Astrocyte of the cerebellum (primary cell): ENCODE results near the gene PPM1E.

ENCODE experiments used
- DNase-seq: peaks from one replicate; pipeline ENCODE4 v3.0.0-alpha.2; 2011; ENCODE audit warnings: low read depth
- H3K4me3 ChIP-seq: 2 replicates; pipeline ENCODE4 v1.5.1; 2011; ENCODE audit warnings: mild to moderate bottlenecking, low read depth, low read length, moderate library complexity
- in situ Hi-C: cut with HindIII; loops from 2 replicates; pipeline ENCODE4 v1.10.0; 2017; ENCODE audit warnings: low sequenced_read_pairs
- TF ChIP-seq, protein P1 (sequence below): IDR thresholded peaks from 2 replicates; pipeline ENCODE4 v1.5.1; 2012; ENCODE audit warnings: low read length, low read depth, moderate library complexity, mild to moderate bottlenecking; ENCODE audit errors: missing control alignments

The PPM1E gene

DNA sequence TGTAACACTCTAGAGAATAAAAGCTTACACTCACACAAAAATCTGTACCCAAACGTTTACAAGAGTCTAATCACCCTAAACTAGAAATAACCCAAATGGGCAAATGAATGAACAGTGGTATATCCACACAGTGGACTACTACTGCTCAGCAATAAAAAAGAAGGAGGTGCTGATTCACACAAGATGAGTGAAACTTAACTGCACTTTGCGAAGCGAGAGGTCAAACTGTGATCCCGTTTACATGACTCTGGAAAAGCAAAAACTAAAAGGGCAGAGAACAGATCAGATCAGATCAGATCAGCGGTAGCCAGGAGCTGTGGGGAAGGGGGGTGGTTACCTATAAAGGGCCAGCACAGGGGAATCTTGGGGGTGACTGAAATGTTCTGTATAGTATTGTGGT is 237.7 kb downstream of the PPM1E start:
- no peak overlapping the region for H3K4me3 ChIP-seq
- in situ Hi-C loops: no loop called here
- TF ChIP-seq, protein P1, sequence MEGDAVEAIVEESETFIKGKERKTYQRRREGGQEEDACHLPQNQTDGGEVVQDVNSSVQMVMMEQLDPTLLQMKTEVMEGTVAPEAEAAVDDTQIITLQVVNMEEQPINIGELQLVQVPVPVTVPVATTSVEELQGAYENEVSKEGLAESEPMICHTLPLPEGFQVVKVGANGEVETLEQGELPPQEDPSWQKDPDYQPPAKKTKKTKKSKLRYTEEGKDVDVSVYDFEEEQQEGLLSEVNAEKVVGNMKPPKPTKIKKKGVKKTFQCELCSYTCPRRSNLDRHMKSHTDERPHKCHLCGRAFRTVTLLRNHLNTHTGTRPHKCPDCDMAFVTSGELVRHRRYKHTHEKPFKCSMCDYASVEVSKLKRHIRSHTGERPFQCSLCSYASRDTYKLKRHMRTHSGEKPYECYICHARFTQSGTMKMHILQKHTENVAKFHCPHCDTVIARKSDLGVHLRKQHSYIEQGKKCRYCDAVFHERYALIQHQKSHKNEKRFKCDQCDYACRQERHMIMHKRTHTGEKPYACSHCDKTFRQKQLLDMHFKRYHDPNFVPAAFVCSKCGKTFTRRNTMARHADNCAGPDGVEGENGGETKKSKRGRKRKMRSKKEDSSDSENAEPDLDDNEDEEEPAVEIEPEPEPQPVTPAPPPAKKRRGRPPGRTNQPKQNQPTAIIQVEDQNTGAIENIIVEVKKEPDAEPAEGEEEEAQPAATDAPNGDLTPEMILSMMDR: no peak
- DNase-seq: no peak

- TF ChIP-seq, protein P1: no peak
- in situ Hi-C loops: no loop called here
- no peak overlapping the region for H3K4me3 ChIP-seq
- DNase-seq: no peak
Observed at GRCh38 chr17:58995247-58995940, 239.7 kb downstream of the PPM1E start.

DNA sequence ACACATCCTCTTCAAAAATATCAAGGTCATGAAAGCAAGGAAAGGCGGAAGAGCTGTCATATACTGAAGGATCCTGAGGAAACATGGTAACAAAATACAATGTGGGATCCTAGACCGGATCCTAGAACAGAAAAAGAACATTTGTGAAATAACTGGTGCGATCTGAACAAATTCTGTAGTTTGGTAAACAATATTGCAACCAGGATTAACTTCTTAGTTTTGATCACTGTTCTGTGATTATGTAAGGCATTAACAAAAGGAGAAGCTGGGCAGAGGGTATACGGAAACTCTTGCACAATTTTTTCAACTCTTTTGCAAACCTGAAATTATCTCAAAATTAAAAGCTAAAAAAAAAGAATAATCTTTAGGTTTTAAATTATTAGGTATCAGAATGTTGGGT is 241.3 kb downstream of the PPM1E start:
- in situ Hi-C loops: no loop called here
- TF ChIP-seq, protein P1: no peak
- H3K4me3 ChIP-seq: no peak overlapping the region
- DNase-seq: no peak

GRCh38 chr17:58997756-58998553 is 242.3 kb downstream of the PPM1E start:
- in situ Hi-C loops: no loop called here
- DNase-seq: no peak
- H3K4me3 ChIP-seq: no peak overlapping the region
- TF ChIP-seq, protein P1: no peak

GRCh38 chr17:58998871-58999270 is 243.2 kb downstream of the PPM1E start:
- DNase-seq: no peak
- in situ Hi-C loops: no loop called here
- TF ChIP-seq, protein P1: no peak
- H3K4me3 ChIP-seq: no peak overlapping the region

DNA sequence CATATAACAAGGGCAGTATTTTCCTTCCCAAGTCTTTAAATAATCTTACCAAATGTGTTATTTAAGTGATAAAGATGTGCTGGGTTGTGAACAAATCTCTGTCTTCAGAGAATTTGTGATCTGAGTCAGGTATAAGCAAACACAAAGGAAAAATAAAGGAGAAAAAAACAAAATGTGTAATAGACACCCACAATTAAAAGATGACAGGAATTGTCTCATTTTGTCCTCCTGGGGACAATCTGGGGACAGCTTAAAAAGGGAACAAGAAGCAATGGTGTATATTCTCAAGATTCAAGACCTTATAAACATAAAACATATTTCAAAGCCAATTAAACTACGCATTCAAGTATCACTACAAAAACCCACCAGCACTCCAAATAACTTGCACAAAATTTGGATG is 243.8 kb downstream of the PPM1E start:
- TF ChIP-seq, protein P1: no peak
- no peak overlapping the region for H3K4me3 ChIP-seq
- in situ Hi-C loops: no loop called here
- no peak for DNase-seq
